GM11168 (cell line): Measurements from ENCODE around the gene SMYD5.

ENCODE experiments used
- in situ Hi-C: fragments of 300-500 bp; cut with MboI; formaldehyde crosslinking; loops from one replicate; pipeline ENCODE4 v1.12.0; 2022; ENCODE audit warnings: low sequenced_read_pairs; ENCODE audit not compliant: unreplicated experiment

Gene SMYD5

DNA sequence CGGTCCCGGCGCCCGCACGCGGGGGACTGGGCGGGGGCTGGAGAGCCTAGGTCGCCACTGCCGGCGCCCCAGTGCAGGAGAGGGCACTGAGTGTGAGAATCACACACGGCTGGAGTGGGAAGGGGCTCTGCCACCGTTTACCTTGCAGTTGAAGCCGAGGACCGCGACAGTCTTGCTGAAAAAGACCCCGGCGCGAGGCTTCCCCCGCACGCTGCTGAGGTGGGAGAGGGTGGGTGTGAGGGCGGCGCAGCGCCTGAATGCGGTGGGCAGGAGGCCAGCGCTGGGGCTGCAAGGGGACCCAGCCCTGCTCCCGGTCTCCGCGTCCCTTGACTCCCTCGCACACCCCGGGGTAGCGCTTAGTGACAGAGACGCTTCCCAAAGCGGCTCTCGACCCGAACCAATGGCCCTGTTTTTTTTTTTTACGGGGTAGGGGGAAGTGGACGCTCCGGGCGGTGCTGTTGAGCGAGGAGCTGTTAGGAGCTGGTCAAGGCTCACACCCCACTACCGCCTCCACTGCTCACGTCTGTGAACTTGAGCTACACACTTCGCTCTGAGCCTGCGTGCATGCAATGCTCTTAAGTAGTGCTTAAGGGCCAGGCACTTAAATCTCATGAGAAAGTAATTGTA is 10.9 kb upstream of the SMYD5 start:
- in situ Hi-C loops, result no loop called here

GRCh38 chr2:73205611-73206010 is 8.4 kb upstream of the SMYD5 start:
- in situ Hi-C loops, result no loop called here

DNA sequence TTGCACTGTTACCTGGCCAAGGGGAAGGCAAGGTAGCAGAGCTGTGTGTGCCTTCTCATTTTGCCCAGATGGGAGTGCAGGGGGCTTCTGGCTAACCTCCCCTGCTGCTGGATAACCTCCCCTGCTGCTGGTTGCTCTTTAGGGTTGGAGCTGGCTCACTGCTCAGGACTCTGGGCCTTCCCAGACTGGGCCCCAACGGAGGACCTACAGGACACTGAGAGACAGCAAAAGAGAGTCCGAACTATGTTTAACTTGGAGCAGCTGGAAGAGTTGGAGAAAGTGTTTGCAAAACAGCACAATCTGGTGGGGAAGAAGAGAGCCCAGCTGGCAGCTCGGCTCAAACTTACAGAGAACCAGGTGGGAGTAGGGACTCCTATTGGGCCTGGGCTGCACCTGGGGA is 5.8 kb upstream of the SMYD5 start:
- in situ Hi-C loops, result no loop called here

GRCh38 chr2:73210019-73210418 is 4.0 kb upstream of the SMYD5 start:
- in situ Hi-C loops, result no loop called here

- in situ Hi-C loops, result no loop called here
Observed at GRCh38 chr2:73210696-73211095, 3.3 kb upstream of the SMYD5 start.

DNA sequence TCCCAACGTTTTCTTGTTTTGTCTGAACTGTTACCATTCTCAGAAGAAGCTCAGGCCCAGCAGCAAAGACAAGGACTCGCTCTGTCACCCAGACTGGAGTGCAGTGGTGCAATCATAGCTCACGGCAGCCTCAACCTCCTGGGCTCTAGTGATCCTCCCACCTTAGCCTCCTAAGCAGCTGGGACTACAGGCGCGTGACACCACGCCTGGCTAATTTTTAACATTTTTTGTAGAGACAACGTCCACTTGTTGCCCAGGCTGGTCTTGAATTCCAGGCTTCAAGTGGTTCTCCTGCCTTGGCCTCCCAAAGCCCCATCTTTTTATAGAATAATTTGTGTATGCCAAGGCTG is 2.0 kb upstream of the SMYD5 start:
- in situ Hi-C loops, result no loop called here

DNA sequence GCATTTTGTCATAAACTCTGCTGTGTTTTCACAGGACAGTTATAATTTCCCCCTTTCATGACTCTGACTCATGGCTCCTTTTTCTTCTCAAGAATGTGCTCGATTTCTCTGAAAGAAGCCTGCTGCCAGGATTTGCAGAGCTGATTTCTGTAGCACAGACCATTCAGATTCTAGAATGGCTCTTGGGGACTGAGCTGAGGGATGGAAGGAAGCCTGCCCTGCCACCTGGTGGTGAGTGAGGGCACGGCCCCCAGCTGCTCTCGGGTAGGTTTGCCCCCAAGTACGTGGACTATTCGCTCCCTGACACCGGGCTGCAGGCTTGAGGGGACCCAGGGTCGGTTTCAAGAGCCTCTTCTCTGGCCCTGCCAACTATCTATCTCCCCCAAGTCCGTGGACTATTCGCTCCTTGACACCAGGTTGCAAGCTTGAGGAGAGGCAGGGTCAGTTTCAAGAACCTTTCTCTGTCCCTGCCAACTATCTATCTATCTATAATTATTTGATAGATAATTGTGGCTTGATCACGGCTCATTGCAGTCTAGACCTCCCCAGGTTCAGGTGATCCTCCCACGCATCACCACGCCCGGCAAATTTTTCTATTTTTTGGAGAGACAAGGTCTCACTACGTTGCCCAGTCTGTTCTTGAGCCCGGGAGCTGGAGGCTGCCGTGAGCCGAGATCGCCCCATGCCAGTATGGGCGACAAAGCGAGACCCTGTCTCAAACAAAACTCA is 1.4 kb upstream of the SMYD5 start:
- in situ Hi-C loops, result no loop called here

DNA sequence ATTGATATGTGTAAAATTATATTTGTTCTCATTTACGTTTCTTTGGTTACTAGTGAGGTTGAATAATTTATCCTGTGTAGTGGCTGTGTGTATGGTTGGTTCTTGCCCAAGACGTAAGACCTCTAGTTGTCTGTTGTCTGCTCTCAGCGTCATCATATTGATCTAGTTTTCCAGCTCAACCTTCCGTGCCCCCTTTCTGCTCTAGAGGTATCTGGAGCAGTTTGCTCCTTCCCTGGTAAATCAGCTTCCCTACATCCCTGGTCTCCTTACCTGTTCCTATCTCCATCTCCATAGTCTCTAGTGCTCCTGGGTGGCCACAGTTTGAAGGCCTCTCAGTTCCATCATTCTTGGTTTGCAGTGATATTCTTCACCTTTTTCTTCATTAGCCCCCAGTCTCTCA is 1.2 kb downstream of the SMYD5 start:
- in situ Hi-C loops, result no loop called here

- in situ Hi-C loops, result no loop called here
Observed at GRCh38 chr2:73217160-73217559, 3.1 kb downstream of the SMYD5 start.

DNA sequence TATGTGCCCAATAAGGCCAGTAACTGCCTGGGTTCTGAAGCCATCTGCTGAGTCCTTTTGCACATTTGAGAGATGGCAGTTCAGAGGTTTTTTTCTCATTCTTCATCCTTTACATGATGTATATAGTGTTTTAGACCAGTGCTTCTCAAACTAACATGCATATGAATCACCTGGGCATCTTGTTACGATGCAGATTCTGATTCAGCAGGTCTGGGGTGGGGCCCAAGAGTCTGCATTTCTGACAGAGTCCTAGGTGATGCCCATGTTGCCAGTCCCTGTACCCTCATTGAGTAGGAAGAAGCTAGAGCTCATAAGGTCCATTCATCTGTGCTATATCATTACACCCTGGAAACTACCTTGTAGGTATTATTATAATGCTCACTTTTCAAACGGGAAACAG is 3.8 kb downstream of the SMYD5 start:
- in situ Hi-C loops, result no loop called here

DNA sequence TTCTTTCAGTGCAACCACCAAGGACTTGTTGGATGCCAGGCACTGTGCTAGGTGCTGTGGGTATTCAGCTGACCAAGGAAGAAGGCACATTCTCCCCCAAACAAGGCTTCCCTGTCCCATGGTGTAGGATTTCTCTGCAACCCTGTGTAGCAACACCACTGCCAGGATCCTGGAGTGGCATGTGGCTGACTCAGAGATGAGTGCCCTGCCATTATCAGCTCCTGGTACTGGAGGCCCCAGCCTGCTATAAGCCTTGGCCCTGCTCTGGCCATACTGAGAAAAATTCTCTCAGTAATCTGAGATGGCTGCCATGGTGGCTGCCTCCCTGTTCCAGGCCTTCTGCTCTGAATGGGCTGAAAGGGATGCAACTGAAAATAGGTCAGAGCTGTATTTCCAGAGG is 4.3 kb downstream of the SMYD5 start:
- in situ Hi-C loops, result no loop called here

- in situ Hi-C loops, result no loop called here
Observed at GRCh38 chr2:73223821-73224220, 9.8 kb downstream of the SMYD5 start.

DNA sequence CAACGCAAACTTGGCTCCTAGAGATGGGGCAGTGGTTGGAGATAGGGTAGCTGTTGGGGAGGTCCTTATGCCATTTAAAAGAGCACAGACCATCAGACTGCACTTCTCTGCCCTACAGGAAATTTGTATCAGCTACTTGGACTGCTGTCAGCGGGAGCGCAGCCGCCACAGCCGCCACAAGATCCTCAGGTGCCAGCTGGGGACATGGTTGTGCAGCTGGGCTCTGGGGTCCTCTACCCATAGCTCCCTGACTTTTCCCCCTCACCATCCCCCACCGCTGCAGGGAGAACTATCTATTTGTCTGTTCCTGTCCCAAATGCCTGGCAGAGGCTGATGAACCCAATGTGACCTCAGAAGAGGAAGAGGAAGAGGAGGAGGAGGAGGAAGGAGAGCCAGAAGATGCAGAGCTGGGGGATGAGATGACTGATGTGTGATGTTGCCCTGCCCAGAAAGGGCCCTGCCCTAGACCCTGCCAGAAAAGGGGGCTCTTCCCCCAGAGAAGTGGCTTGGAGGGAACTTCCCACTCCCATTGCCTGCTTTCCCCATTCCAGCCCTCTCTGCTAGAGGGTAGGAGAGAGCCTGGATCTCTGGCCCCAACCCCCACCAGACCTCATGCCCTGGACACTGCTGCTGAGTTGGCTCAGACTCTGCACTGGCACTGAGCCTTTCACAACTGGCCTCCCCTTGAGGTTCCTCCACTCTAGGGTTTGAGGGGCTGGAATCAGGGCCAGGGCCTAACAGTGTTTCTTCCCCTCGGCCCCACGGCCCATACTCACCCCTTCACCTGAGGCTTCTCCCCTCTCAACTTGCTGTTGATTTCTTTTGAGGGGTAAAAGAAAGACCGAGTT is 11.7 kb downstream of the SMYD5 start:
- in situ Hi-C loops, result no loop called here

- in situ Hi-C loops, result no loop called here
Observed at GRCh38 chr2:73227086-73227485, 13.0 kb downstream of the SMYD5 start.

DNA sequence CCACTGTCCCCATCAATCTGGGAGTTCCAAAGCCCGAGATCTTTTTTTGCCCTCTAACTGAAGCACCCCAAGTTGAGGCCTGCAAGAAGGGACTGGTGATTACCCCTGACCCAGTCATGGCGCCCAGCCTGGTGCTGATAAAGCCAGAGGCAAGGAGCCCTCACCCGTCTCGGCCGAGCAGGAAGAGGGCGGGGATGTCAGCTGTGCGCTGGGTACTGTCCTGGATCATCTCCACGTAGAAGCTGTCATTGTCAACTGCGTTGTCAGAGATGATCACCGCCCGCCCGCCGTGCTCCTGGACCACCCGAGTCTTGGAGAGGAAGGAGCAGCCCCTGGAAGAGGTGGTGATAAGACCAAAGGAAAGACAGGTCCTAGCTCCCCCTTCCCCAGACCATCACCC is 14.6 kb downstream of the SMYD5 start:
- in situ Hi-C loops, result no loop called here

DNA sequence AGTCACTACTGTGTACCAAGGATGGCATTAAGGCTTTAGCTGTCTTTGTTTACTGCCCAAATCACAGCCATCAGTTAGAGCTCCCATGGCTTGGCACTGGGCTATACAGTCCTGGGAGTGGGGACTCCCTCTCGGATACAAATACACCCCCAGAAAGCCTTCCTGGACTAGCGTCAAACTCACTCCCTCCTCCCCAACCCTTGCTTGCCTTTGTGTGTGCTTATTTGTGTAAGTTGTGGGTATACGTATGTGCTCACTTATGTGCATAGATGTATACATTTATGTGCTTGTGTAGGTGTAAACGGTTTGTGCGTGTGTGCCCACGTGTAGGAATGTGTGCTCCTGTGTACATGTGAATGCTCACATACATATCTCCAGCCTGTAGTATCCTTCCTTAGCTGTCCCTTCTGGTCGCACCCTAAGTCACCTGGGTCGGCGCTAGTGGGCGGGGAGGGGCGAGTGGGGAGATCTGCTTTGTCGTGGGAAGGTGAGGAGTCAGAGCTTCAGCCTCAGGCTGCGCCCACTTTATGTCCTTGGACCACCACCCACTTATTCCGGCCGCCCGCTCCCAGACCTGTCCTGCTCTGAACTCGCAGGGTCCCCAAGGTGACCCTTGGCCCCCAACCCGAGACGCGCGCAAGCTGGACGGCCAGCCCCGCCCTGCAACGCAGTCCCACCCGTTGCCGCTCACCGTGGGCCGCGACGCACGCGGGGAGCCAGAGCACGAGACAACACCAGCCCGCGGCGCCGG is 18.5 kb downstream of the SMYD5 start:
- in situ Hi-C loops, result no loop called here

DNA sequence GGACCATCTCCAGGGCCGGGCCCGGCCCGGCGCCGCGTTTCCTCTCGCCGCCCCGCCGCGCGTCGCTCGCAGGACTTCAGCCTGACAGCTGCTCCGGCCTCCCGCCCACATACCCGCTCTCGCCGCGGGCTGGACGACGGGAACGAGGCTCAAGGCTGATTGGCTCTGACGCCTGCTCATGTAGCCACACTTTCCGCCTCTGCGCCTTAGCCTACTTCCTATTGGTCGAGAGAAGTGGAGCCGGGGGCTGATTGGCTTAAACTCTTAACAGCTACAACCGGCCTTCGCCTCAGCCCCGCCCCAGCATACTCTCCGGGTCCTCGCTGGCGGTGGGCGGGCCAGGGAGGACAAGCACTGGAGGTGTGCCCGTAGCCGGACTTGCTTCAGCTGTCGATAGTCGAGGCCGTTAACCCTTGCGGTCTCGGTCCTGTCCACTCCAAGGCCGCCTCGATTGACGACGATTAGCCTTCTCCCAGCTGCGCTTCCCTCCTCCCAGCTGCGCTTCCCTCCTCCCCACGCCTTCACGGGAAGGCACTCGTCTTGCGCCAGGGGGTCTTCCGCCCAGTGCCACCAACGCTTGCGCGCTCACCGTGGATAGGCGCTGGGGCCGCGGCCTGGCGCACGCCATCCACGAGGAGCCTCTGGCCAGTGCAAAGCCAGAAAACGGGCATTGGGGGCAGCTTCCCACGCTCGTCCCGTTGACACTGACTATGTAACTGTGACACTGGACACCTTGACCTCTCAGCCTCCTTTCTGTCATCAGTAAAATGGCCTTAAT is 19.3 kb downstream of the SMYD5 start, which contains the start of gene PRADC1:
Gene PRADC1, minus strand, starts transcription at position 86 of the 778 bp plus-strand sequence. Its CDS starts 79 bp downstream, at position 7.
- in situ Hi-C loops, result no loop called here

DNA sequence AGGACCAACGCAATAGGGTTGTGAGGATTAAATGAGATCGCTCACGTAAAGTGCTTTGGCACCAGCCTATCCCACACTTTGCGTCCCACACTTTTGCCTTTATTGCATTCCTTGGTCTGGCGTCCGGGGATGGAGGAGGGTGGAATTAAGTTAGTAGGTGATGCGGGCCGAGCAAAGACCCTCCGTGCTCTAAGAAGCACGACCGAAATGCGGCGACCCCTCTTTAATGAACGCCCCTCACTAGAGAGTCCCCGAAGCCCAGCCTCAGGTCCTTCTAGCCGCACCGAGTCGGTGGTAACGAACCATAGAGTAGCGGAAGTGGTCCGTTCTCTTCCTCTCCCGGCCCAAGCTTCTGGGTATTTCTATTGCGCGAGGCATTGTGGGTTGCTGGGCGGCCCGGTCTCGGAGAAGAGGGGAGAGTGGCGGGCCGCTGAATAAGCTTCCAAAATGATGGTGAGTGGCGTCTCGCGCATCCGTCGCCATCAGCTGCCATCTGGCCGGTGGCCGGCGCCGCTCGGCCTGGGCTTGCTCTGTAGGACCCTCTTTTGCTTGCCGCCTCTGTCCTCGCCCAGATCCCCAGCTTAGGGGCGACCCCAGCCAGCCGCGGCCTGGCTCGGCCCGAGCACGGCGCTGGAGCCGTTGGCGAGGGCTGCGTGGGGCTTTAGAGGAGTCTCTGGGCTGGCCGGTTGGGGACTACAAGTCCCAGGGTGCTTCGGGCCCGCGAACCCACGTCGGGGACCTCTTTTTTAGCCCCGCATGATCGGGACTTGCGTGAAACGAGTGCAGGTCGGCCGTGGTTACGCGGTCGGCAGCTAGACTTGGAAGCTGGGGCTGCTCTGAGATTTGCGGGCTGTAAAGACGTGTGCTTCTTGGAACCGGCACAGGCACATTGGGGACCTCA is 20.1 kb downstream of the SMYD5 start, which contains the start of gene CCT7:
Gene CCT7, plus strand, starts transcription at position 377 of the 901 bp plus-strand sequence. Its CDS starts 71 bp downstream, at position 448.
- in situ Hi-C loops, result no loop called here
